ENCODE results near the gene CDH23. TPM values are rescaled to one million over a fixed set of nuclear protein-coding genes. Genes with fewer than 3 reads are reported as not detected.

The CDH23 gene
- total RNA-seq, 1 experiment from 2014 or later: 0.07 TPM

- TF ChIP-seq, protein P1, sequence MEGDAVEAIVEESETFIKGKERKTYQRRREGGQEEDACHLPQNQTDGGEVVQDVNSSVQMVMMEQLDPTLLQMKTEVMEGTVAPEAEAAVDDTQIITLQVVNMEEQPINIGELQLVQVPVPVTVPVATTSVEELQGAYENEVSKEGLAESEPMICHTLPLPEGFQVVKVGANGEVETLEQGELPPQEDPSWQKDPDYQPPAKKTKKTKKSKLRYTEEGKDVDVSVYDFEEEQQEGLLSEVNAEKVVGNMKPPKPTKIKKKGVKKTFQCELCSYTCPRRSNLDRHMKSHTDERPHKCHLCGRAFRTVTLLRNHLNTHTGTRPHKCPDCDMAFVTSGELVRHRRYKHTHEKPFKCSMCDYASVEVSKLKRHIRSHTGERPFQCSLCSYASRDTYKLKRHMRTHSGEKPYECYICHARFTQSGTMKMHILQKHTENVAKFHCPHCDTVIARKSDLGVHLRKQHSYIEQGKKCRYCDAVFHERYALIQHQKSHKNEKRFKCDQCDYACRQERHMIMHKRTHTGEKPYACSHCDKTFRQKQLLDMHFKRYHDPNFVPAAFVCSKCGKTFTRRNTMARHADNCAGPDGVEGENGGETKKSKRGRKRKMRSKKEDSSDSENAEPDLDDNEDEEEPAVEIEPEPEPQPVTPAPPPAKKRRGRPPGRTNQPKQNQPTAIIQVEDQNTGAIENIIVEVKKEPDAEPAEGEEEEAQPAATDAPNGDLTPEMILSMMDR (IDR thresholded peaks at IDR 0.05; ENCODE audit: unreplicated experiment): no peak
- H3K36me3 Mint-ChIP-seq (ENCODE audit: insufficient read depth, unreplicated experiment): no peaks in the 10 kb centered on the region
- H3K9me3 Mint-ChIP-seq (ENCODE audit: low read depth, unreplicated experiment): no peaks in the 10 kb centered on the region
- H3K4me3 Mint-ChIP-seq (ENCODE audit: low read depth, unreplicated experiment): no peak overlapping the region
- H3K4me1 Mint-ChIP-seq (ENCODE audit: low read depth, unreplicated experiment): no peaks in the 10 kb centered on the region
- no peak for DNase-seq
- H3K27ac Mint-ChIP-seq (ENCODE audit: unreplicated experiment): no peak overlapping the region
- BruUV-seq (replicated peaks): no TSS peak
- intact Hi-C loops (cut with micrococcal nuclease; ENCODE audit: unreplicated experiment): no loop called here
- CTCF ChIA-PET: no interaction called here
- peaks cover 53% of the 10 kb centered on the region for H3K27me3 Mint-ChIP-seq (ENCODE audit: unreplicated experiment)
Observed at GRCh38 chr10:71472466-71472865, 75.7 kb downstream of the CDH23 start.

- Mint-ChIP-seq H3K4me3 (ENCODE audit: low read depth, unreplicated experiment) (no peak overlapping the region), H3K27me3 (ENCODE audit: unreplicated experiment) (peaks cover 58% of the 10 kb centered on the region), H3K9me3 (ENCODE audit: low read depth, unreplicated experiment) (no peaks in the 10 kb centered on the region), H3K36me3 (ENCODE audit: insufficient read depth, unreplicated experiment) (no peaks in the 10 kb centered on the region), H3K4me1 (ENCODE audit: low read depth, unreplicated experiment) (no peaks in the 10 kb centered on the region), H3K27ac (ENCODE audit: unreplicated experiment) (no peak overlapping the region)
- no peak for DNase-seq
- CTCF ChIA-PET: interaction anchor here (1.3 kb wide), 1 partner anchor 153 kb away, joined by 5 read pairs; no protein-coding TSS in a partner anchor
- no TSS peak for BruUV-seq (replicated peaks)
- TF ChIP-seq, protein P1 (IDR thresholded peaks at IDR 0.05; ENCODE audit: unreplicated experiment): no peak
- intact Hi-C loops (cut with micrococcal nuclease; ENCODE audit: unreplicated experiment): no loop called here
Observed at GRCh38 chr10:71472912-71473311, 76.2 kb downstream of the CDH23 start.

GRCh38 chr10:71473671-71474599, 77.2 kb downstream of the CDH23 start:
- CTCF ChIA-PET: interaction anchor here (1.3 kb wide), 1 partner anchor 154 kb away, joined by 5 read pairs; no protein-coding TSS in a partner anchor
- Mint-ChIP-seq H3K36me3 (ENCODE audit: insufficient read depth, unreplicated experiment) (no peaks in the 10 kb centered on the region), H3K4me3 (ENCODE audit: low read depth, unreplicated experiment) (no peak overlapping the region), H3K27me3 (ENCODE audit: unreplicated experiment) (peaks cover 68% of the 10 kb centered on the region), H3K4me1 (ENCODE audit: low read depth, unreplicated experiment) (no peaks in the 10 kb centered on the region), H3K9me3 (ENCODE audit: low read depth, unreplicated experiment) (no peaks in the 10 kb centered on the region), H3K27ac (ENCODE audit: unreplicated experiment) (no peak overlapping the region)
- no peak for DNase-seq
- no TSS peak for BruUV-seq (replicated peaks)
- intact Hi-C loops (cut with micrococcal nuclease; ENCODE audit: unreplicated experiment): no loop called here
- TF ChIP-seq, protein P1 (IDR thresholded peaks at IDR 0.05; ENCODE audit: unreplicated experiment): no peak

- TF ChIP-seq, protein P1 (IDR thresholded peaks at IDR 0.05; ENCODE audit: unreplicated experiment): no peak
- peaks cover 76% of the 10 kb centered on the region for H3K27me3 Mint-ChIP-seq (ENCODE audit: unreplicated experiment)
- H3K4me3 Mint-ChIP-seq (ENCODE audit: low read depth, unreplicated experiment): no peak overlapping the region
- H3K9me3 Mint-ChIP-seq (ENCODE audit: low read depth, unreplicated experiment): no peaks in the 10 kb centered on the region
- no TSS peak for BruUV-seq (replicated peaks)
- CTCF ChIA-PET: interaction anchor here (0.5 kb wide), 1 partner anchor 10 kb away, joined by 5 read pairs; no protein-coding TSS in a partner anchor
- intact Hi-C loops (cut with micrococcal nuclease; ENCODE audit: unreplicated experiment): no loop called here
- H3K4me1 Mint-ChIP-seq (ENCODE audit: low read depth, unreplicated experiment): no peaks in the 10 kb centered on the region
- H3K36me3 Mint-ChIP-seq (ENCODE audit: insufficient read depth, unreplicated experiment): no peaks in the 10 kb centered on the region
- DNase-seq: no peak
- H3K27ac Mint-ChIP-seq (ENCODE audit: unreplicated experiment): no peak overlapping the region
Observed at GRCh38 chr10:71474702-71475242, 78.1 kb downstream of the CDH23 start.
